A673 (cell line): ENCODE results near the gene EIF2B5.

Source experiments
- EZH2 ChIP-seq: fragments of 200-600 bp; sonication (generic); IDR thresholded peaks from 2 replicates; pipeline ENCODE4 v1.6.1; 2017; ENCODE audit warnings: borderline replicate concordance, low read depth, mild to moderate bottlenecking, mixed read lengths, antibody characterized with exemption, low read length; ENCODE audit not compliant: poor library complexity, severe bottlenecking
- TF ChIP-seq, protein P1 (sequence below): fragments of 300-800, 200-600 bp; sonication (generic); conservative IDR thresholded peaks from 2 replicates; pipeline ENCODE4 v1.5.1; 2017; ENCODE audit warnings: low read depth, mild to moderate bottlenecking, antibody characterized with exemption, low read length, moderate library complexity, mixed read lengths

- no peak for TF ChIP-seq EZH2
- TF ChIP-seq, protein P1, sequence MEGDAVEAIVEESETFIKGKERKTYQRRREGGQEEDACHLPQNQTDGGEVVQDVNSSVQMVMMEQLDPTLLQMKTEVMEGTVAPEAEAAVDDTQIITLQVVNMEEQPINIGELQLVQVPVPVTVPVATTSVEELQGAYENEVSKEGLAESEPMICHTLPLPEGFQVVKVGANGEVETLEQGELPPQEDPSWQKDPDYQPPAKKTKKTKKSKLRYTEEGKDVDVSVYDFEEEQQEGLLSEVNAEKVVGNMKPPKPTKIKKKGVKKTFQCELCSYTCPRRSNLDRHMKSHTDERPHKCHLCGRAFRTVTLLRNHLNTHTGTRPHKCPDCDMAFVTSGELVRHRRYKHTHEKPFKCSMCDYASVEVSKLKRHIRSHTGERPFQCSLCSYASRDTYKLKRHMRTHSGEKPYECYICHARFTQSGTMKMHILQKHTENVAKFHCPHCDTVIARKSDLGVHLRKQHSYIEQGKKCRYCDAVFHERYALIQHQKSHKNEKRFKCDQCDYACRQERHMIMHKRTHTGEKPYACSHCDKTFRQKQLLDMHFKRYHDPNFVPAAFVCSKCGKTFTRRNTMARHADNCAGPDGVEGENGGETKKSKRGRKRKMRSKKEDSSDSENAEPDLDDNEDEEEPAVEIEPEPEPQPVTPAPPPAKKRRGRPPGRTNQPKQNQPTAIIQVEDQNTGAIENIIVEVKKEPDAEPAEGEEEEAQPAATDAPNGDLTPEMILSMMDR: no peak
These were observed 38.3 kb upstream of the EIF2B5 start, which contains the start of gene HTR3E for GRCh38 chr3:184096811-184097383.
